ENCODE data around the gene GIMD1.

GIMD1 gene

DNA sequence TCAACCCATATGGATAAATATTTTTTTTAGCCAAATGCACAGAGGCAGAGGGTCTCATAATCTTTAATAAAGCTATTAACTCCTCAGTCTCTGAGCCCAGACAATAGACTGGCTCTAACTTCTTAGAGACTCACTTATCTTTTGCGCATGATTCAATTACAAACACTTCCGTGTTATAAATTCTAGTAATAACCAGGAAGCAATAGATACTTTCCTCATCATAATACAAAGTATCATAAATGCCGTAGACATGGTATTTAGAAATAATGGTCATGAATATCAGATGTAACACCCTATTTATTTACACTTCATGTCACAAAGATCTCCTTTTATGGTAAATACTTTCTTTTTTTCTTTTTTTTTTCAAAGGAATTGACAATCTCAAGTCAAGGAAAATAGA lies 4.4 kb upstream of the GIMD1 start:
- Histone ChIP-seq H3K4me3 (ENCODE audit: low read depth in 1 of 5, low read length in 5 of 5) (no peak overlapping the region), H3K9ac (ENCODE audit: low read length in 5 of 5) (no peak overlapping the region), H3K36me3 (ENCODE audit: control insufficient read depth in 5 of 5, insufficient read depth in 5 of 5, low read length in 5 of 5) (no peaks in the 10 kb centered on the region), H3K27ac (ENCODE audit: low read depth, low read length) (no peak overlapping the region), H3K27me3 (ENCODE audit: control insufficient read depth in 5 of 5, insufficient read depth in 4 of 5, low read length in 5 of 5) (no peaks in the 10 kb centered on the region), H3K9me3 (ENCODE audit: control insufficient read depth in 5 of 5, low read length in 5 of 5) (no peaks in the 10 kb centered on the region), H3K4me1 (ENCODE audit: control insufficient read depth in 5 of 5, insufficient read depth in 5 of 5, low read length in 5 of 5) (peaks cover 0 to 5% (median 0%) of the 10 kb centered on the region in 5 donors)

DNA sequence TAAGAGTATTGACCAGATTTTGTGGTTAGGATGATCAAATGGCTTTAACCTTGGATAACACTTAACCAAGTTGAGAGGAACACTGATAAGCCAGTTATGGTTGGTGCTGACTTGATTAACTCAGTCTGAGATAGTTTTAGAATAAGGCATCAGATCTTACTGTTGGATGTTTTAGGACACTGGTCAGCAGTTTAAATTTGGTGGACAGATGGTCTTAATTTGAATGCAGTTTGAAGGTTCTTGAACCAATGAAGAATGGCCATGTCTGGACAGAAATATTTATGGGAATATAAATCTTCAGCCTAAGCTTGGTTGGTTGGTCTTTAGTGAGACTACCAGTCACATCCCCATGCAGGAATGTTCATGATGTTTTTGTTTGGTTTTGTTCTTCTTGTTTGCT lies 2.6 kb upstream of the GIMD1 start:
- Histone ChIP-seq H3K4me1 (ENCODE audit: control insufficient read depth in 5 of 5, insufficient read depth in 5 of 5, low read length in 5 of 5) (peaks cover 0 to 5% (median 0%) of the 10 kb centered on the region in 5 donors), H3K27me3 (ENCODE audit: control insufficient read depth in 5 of 5, insufficient read depth in 4 of 5, low read length in 5 of 5) (no peaks in the 10 kb centered on the region), H3K27ac (ENCODE audit: low read depth, low read length) (no peak overlapping the region), H3K36me3 (ENCODE audit: control insufficient read depth in 5 of 5, insufficient read depth in 5 of 5, low read length in 5 of 5) (no peaks in the 10 kb centered on the region), H3K9ac (ENCODE audit: low read length in 5 of 5) (no peak overlapping the region), H3K9me3 (ENCODE audit: control insufficient read depth in 5 of 5, low read length in 5 of 5) (no peaks in the 10 kb centered on the region), H3K4me3 (ENCODE audit: low read depth in 1 of 5, low read length in 5 of 5) (no peak overlapping the region)

DNA sequence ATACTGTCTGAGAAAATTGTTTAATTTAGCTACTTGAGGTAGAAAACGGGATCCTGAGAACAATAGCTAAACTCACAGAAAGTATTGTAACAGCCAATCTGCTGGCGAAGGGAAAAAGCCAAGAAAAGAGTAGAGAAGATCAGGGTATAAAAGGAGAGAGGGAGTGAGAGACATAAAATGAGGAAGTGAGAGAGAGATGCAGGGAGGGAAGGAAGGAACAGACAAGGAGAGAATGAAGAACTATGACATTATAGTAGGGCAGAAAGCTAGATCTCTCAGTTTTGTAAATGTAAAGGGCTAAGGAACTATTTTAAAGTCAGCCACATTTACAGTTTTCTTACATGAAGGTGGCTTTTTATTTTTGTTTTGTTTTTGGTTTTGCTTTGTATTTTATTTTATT lies 1.6 kb upstream of the GIMD1 start:
- Histone ChIP-seq H3K9me3 (ENCODE audit: control insufficient read depth in 5 of 5, low read length in 5 of 5) (no peaks in the 10 kb centered on the region), H3K36me3 (ENCODE audit: control insufficient read depth in 5 of 5, insufficient read depth in 5 of 5, low read length in 5 of 5) (no peaks in the 10 kb centered on the region), H3K27me3 (ENCODE audit: control insufficient read depth in 5 of 5, insufficient read depth in 4 of 5, low read length in 5 of 5) (no peaks in the 10 kb centered on the region), H3K27ac (ENCODE audit: low read depth, low read length) (no peak overlapping the region), H3K9ac (ENCODE audit: low read length in 5 of 5) (no peak overlapping the region), H3K4me1 (ENCODE audit: control insufficient read depth in 5 of 5, insufficient read depth in 5 of 5, low read length in 5 of 5) (peaks cover 0 to 11% (median 3%) of the 10 kb centered on the region in 5 donors), H3K4me3 (ENCODE audit: low read depth in 1 of 5, low read length in 5 of 5) (no peak overlapping the region)

DNA sequence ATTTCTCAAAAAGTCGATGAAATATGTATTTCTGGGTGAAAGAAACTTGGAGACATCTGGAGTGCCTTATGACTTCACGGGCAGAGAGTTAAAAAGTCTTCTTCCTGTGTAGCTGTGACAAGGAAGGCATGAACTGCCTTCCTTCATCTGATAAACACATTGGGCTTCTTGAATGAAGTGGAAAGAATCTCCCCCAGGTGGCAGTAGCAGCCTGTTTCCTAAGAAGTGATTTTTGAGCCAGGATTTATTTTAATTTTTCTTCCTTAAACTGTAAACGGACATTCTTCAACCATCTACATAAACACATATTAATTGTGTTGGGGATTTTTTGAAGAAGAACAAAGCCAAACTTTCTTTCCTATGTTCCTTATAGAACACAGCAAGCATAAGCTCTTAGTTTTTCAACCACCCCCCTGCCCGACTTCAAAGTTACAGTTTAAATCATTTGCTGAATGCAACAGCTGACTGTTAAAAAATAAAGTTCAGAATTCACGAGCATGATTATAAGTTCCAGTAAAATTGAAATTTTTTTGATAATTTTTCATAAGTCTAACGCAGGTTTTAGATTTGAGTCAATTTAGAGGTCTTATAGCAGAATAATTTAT lies 980 bp upstream of the GIMD1 start:
- Histone ChIP-seq H3K27ac (ENCODE audit: low read depth, low read length) (no peak overlapping the region), H3K4me3 (ENCODE audit: low read depth in 1 of 5, low read length in 5 of 5) (no peak overlapping the region), H3K9me3 (ENCODE audit: control insufficient read depth in 5 of 5, low read length in 5 of 5) (no peaks in the 10 kb centered on the region), H3K36me3 (ENCODE audit: control insufficient read depth in 5 of 5, insufficient read depth in 5 of 5, low read length in 5 of 5) (no peaks in the 10 kb centered on the region), H3K27me3 (ENCODE audit: control insufficient read depth in 5 of 5, insufficient read depth in 4 of 5, low read length in 5 of 5) (no peaks in the 10 kb centered on the region), H3K4me1 (ENCODE audit: control insufficient read depth in 5 of 5, insufficient read depth in 5 of 5, low read length in 5 of 5) (peaks cover 0 to 14% (median 4%) of the 10 kb centered on the region in 5 donors), H3K9ac (ENCODE audit: low read length in 5 of 5) (no peak overlapping the region)

DNA sequence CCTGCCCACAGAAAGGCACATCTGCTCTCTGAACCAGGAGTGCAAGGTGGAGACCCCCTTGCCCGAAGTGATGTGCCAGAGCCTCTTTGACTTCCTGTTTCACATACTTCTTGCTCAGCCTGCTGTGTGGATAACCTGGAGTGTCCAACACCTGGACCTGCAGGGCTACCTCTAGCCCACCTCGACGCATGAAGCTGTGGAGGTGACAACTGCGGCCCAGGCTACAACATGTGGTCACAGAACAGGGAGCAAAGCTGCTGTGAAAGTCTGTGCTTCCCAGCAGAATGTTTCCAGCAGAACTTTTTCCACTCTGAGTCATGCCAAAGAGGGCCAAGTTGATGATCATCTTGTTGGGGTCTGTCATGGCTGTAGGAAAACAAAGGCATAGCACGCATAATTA lies 1.5 kb downstream of the GIMD1 start:
- Histone ChIP-seq H3K4me1 (ENCODE audit: control insufficient read depth in 5 of 5, insufficient read depth in 5 of 5, low read length in 5 of 5) (peaks cover 0 to 14% (median 4%) of the 10 kb centered on the region in 5 donors), H3K9me3 (ENCODE audit: control insufficient read depth in 5 of 5, low read length in 5 of 5) (no peaks in the 10 kb centered on the region), H3K36me3 (ENCODE audit: control insufficient read depth in 5 of 5, insufficient read depth in 5 of 5, low read length in 5 of 5) (no peaks in the 10 kb centered on the region), H3K9ac (ENCODE audit: low read length in 5 of 5) (no peak overlapping the region), H3K27me3 (ENCODE audit: control insufficient read depth in 5 of 5, insufficient read depth in 4 of 5, low read length in 5 of 5) (no peaks in the 10 kb centered on the region), H3K27ac (ENCODE audit: low read depth, low read length) (no peak overlapping the region), H3K4me3 (ENCODE audit: low read depth in 1 of 5, low read length in 5 of 5) (no peak overlapping the region)

DNA sequence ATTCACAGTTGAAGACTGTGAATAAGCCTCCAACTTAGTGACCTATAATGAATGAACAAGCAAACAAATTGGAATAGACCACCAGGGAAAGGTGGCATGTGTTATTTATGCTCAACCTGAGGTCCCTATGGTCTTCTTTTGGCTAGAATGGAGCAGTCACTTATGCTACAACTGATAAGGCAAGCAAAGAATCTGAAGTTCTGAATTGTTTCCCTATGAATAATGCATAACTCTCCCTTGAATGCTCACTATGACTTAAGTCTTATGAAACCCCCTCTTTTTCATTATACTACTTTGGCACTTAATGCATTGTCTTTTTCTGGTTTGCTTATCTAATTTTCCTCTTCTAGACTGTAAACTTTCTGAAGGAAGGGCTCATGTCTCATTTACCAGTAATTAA lies 2.6 kb downstream of the GIMD1 start:
- Histone ChIP-seq H3K4me1 (ENCODE audit: control insufficient read depth in 5 of 5, insufficient read depth in 5 of 5, low read length in 5 of 5) (peaks cover 0 to 14% (median 4%) of the 10 kb centered on the region in 5 donors), H3K9ac (ENCODE audit: low read length in 5 of 5) (no peak overlapping the region), H3K27me3 (ENCODE audit: control insufficient read depth in 5 of 5, insufficient read depth in 4 of 5, low read length in 5 of 5) (no peaks in the 10 kb centered on the region), H3K27ac (ENCODE audit: low read depth, low read length) (no peak overlapping the region), H3K36me3 (ENCODE audit: control insufficient read depth in 5 of 5, insufficient read depth in 5 of 5, low read length in 5 of 5) (no peaks in the 10 kb centered on the region), H3K9me3 (ENCODE audit: control insufficient read depth in 5 of 5, low read length in 5 of 5) (no peaks in the 10 kb centered on the region), H3K4me3 (ENCODE audit: low read depth in 1 of 5, low read length in 5 of 5) (no peak overlapping the region)

DNA sequence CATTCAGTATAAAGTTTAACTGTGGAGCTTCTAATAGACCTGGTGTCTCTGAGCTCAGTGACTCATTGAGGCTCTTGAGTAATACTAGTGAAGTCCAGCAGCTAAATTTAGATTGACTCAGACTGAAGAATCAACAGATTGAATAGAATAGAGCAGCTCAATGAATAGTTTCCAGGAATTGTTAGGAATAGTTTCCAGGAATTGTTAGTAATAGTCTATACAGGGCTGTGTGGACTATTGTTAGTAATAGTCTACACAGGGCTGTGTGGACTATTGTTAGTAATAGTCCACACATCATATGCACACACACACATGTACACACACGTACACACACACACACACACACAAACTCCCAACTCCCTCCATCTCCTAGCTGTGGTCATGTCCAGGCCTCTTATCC lies 3.0 kb downstream of the GIMD1 start:
- Histone ChIP-seq H3K4me1 (ENCODE audit: control insufficient read depth in 5 of 5, insufficient read depth in 5 of 5, low read length in 5 of 5) (peaks cover 0 to 14% (median 4%) of the 10 kb centered on the region in 5 donors), H3K4me3 (ENCODE audit: low read depth in 1 of 5, low read length in 5 of 5) (no peak overlapping the region), H3K9ac (ENCODE audit: low read length in 5 of 5) (no peak overlapping the region), H3K27ac (ENCODE audit: low read depth, low read length) (no peak overlapping the region), H3K9me3 (ENCODE audit: control insufficient read depth in 5 of 5, low read length in 5 of 5) (no peaks in the 10 kb centered on the region), H3K36me3 (ENCODE audit: control insufficient read depth in 5 of 5, insufficient read depth in 5 of 5, low read length in 5 of 5) (no peaks in the 10 kb centered on the region), H3K27me3 (ENCODE audit: control insufficient read depth in 5 of 5, insufficient read depth in 4 of 5, low read length in 5 of 5) (no peaks in the 10 kb centered on the region)

DNA sequence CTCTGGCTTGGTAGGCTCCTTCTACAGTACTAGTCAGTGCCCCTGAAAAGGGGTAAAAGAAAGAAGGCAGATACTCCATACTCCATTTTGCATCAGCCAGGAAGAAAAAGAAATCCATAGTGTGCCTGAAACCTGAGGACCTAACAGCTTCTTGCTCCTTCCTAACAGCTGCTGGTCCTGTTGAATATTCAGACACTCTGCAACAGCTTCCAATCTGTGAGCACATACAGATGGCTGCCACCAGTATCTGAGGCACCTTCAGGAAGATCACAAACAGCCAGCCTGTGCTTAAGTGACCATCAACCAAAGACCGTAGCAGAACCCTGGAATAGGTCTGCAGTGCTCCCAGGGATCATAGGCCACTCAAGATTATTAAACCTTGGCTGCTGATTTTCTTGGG lies 4.3 kb downstream of the GIMD1 start:
- Histone ChIP-seq H3K27ac (ENCODE audit: low read depth, low read length) (no peak overlapping the region), H3K9me3 (ENCODE audit: control insufficient read depth in 5 of 5, low read length in 5 of 5) (no peaks in the 10 kb centered on the region), H3K9ac (ENCODE audit: low read length in 5 of 5) (no peak overlapping the region), H3K4me3 (ENCODE audit: low read depth in 1 of 5, low read length in 5 of 5) (no peak overlapping the region), H3K27me3 (ENCODE audit: control insufficient read depth in 5 of 5, insufficient read depth in 4 of 5, low read length in 5 of 5) (no peaks in the 10 kb centered on the region), H3K4me1 (ENCODE audit: control insufficient read depth in 5 of 5, insufficient read depth in 5 of 5, low read length in 5 of 5) (peaks cover 0 to 12% (median 4%) of the 10 kb centered on the region in 5 donors), H3K36me3 (ENCODE audit: control insufficient read depth in 5 of 5, insufficient read depth in 5 of 5, low read length in 5 of 5) (no peaks in the 10 kb centered on the region)

DNA sequence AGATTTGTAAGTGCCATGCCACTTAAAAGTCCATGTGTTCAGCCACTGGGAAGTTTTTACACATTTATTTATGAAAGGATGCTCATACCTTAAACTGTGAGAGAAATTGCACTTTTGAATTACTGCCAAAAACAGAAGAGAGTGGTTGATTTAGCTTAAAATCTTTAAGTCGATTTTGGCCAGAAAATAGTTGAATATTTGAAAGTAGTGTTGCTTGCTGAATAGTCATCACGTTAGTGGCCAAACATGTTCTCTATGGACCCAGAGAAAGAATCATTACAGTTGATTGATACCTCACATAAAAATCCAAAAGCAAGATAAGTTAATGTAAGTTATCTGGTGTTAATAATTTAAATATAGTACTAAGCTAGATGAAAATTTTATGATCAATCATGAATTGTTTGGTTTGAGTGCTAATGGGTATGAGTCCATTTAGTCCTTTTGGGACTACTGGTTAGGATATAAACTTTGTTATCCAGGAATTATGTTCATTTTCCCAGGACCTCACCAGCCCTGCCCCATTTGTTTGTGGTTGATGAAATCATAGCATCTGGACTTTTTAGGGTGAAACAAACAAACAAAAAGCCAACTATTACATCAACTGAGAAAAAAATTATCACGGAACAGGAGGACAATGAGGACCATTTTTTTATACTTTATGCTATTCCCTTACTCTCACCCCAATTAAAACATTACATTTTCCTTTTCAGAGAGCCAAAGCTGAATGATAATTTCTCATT lies 6.3 kb downstream of the GIMD1 start:
- Histone ChIP-seq H3K4me1 (ENCODE audit: control insufficient read depth in 5 of 5, insufficient read depth in 5 of 5, low read length in 5 of 5) (peaks cover 0 to 12% (median 4%) of the 10 kb centered on the region in 5 donors), H3K36me3 (ENCODE audit: control insufficient read depth in 5 of 5, insufficient read depth in 5 of 5, low read length in 5 of 5) (no peaks in the 10 kb centered on the region), H3K27ac (ENCODE audit: low read depth, low read length) (no peak overlapping the region), H3K9me3 (ENCODE audit: control insufficient read depth in 5 of 5, low read length in 5 of 5) (no peaks in the 10 kb centered on the region), H3K9ac (ENCODE audit: low read length in 5 of 5) (no peak overlapping the region), H3K4me3 (ENCODE audit: low read depth in 1 of 5, low read length in 5 of 5) (no peak overlapping the region), H3K27me3 (ENCODE audit: control insufficient read depth in 5 of 5, insufficient read depth in 4 of 5, low read length in 5 of 5) (no peaks in the 10 kb centered on the region)

DNA sequence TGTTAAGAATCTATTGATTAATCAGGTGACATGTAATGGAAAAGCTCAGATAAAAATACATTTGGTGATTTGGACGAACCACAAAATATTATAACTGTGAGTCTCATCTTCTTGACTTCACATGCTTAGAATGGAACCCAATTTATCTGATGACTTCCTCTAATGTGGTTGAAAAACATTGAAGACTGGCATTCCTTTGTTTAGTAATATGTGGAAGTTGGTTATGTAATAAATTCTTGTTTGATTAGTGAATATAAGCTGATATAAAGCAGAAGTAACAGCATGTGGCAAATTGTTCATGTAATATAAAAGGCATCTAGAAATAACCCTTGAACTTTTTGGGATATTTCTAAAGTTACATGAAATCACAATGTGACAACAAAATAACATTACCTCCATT lies 9.7 kb downstream of the GIMD1 start:
- H3K4me3 ChIP-seq (ENCODE audit: low read depth in 1 of 5, low read length in 5 of 5): no peak overlapping the region
- no peak overlapping the region for H3K27ac ChIP-seq (ENCODE audit: low read depth, low read length)
- H3K9me3 ChIP-seq (ENCODE audit: control insufficient read depth in 5 of 5, low read length in 5 of 5): no peaks in the 10 kb centered on the region
- peaks cover 0 to 3% (median 0%) of the 10 kb centered on the region in 5 donors for H3K4me1 ChIP-seq (ENCODE audit: control insufficient read depth in 5 of 5, insufficient read depth in 5 of 5, low read length in 5 of 5)
- no peak overlapping the region for H3K9ac ChIP-seq (ENCODE audit: low read length in 5 of 5)
- H3K36me3 ChIP-seq (ENCODE audit: control insufficient read depth in 5 of 5, insufficient read depth in 5 of 5, low read length in 5 of 5): no peaks in the 10 kb centered on the region
- no peaks in the 10 kb centered on the region for H3K27me3 ChIP-seq (ENCODE audit: control insufficient read depth in 5 of 5, insufficient read depth in 4 of 5, low read length in 5 of 5)

All from subcutaneous abdominal adipose tissue (tissue), 5 donors.